Skeletal muscle cell (primary cell): Measurements from ENCODE around the gene NAT14.
"Not testable (repeated sequence)": the region's sequence is repeated elsewhere in the genome, so short reads cannot be mapped to it uniquely, and the experiment has no call there.

Experiments
- DNase-seq: peaks from one replicate; pipeline ENCODE4 v3.0.0-alpha.2; 2010; ENCODE audit warnings: low read depth
- H3K4me3 ChIP-seq: 2 replicates; pipeline ENCODE4 v1.5.1; 2011; ENCODE audit warnings: low read depth, mild to moderate bottlenecking, control low read depth, low read length, moderate library complexity

Gene NAT14

GRCh38 chr19:55495646-55496349 is 10.8 kb downstream of the NAT14 start:
- DNase-seq = no peak
- no peak overlapping the region for H3K4me3 ChIP-seq

GRCh38 chr19:55496820-55497219 is 11.8 kb downstream of the NAT14 start:
- DNase-seq, H3K4me3 ChIP-seq: not testable (repeated sequence)

- no peak for DNase-seq
- no peak overlapping the region for H3K4me3 ChIP-seq
These were observed 12.8 kb downstream of the NAT14 start for GRCh38 chr19:55497763-55498162.

- no peak for DNase-seq
- H3K4me3 ChIP-seq = no peak overlapping the region
These were observed 13.4 kb downstream of the NAT14 start for GRCh38 chr19:55498246-55498840.

GRCh38 chr19:55500368-55500952 is 15.5 kb downstream of the NAT14 start:
- no peak overlapping the region for H3K4me3 ChIP-seq
- no peak for DNase-seq

GRCh38 chr19:55502197-55502952 is 17.4 kb downstream of the NAT14 start:
- H3K4me3 ChIP-seq = no peak overlapping the region
- no peak for DNase-seq

GRCh38 chr19:55503157-55503501 is 18.1 kb downstream of the NAT14 start:
- H3K4me3 ChIP-seq = no peak overlapping the region
- DNase-seq = no peak

- peak overlapping the region; percentile 46 for H3K4me3 ChIP-seq
- DNase-seq = no peak
These were observed 18.7 kb downstream of the NAT14 start for GRCh38 chr19:55503502-55504251.

GRCh38 chr19:55504252-55504603 is 19.2 kb downstream of the NAT14 start:
- peak overlapping the region; percentile 46 for H3K4me3 ChIP-seq
- DNase-seq = no peak

GRCh38 chr19:55504981-55505380 is 20.0 kb downstream of the NAT14 start:
- no peak for DNase-seq
- no peak overlapping the region for H3K4me3 ChIP-seq

- DNase-seq = no peak
- H3K4me3 ChIP-seq = no peak overlapping the region
These were observed 23.1 kb downstream of the NAT14 start for GRCh38 chr19:55508120-55508519.

- peak overlapping the region; percentile 34 for H3K4me3 ChIP-seq
- peak; percentile 68 for DNase-seq
These were observed 32.1 kb downstream of the NAT14 start for GRCh38 chr19:55516878-55517620.

- DNase-seq = peak; percentile 78
- no peak overlapping the region for H3K4me3 ChIP-seq
These were observed 34.7 kb downstream of the NAT14 start for GRCh38 chr19:55519451-55520311.

GRCh38 chr19:55520691-55521292 is 35.8 kb downstream of the NAT14 start:
- no peak overlapping the region for H3K4me3 ChIP-seq
- no peak for DNase-seq

- no peak overlapping the region for H3K4me3 ChIP-seq
These were observed 40.5 kb downstream of the NAT14 start for GRCh38 chr19:55525289-55526101.

GRCh38 chr19:55526216-55527196 is 41.5 kb downstream of the NAT14 start:
- H3K4me3 ChIP-seq = no peak overlapping the region
- DNase-seq = peak; percentile 71

More at GRCh38 chr19:55525289-55526101, 40.5 kb downstream of the NAT14 start:
- no peak for DNase-seq
